ENCODE results near the gene PNPT1. TPM values are rescaled to one million over a fixed set of nuclear protein-coding genes. Genes with fewer than 3 reads are reported as not detected.

Gene PNPT1
- total and polyA plus RNA-seq, 2 of the 8 experiments (the other 6 are each of a cell fraction or from before 2014, with no cell fraction given) = 8.3 to 40.2 TPM

- CTCF ChIA-PET (ENCODE audit: partially characterized antibody) = interaction anchor here (0.9 to 6.8 kb wide), 12 partner anchors 9 to 411 kb away, joined by 3 to 113 read pairs (median 5); no protein-coding TSS in a partner anchor
- Histone ChIP-seq H3K23ac (ENCODE audit: insufficient read length) (no peak overlapping the region), H4K91ac (replicated peaks; ENCODE audit: insufficient read length, low read length) (no peak overlapping the region), H3K79me1 (ENCODE audit: low read depth, low read length) (no peaks in the 10 kb centered on the region), H4K5ac (ENCODE audit: insufficient read length, low read depth, low read length) (no peak overlapping the region), H3K27me3 (replicated peaks in 1 of 4; ENCODE audit: control insufficient read depth in 3 of 4, extremely low read depth in 1 of 4, insufficient read depth in 3 of 4, low read length in 3 of 4) (no peaks in the 10 kb centered on the region), H3K4ac (replicated peaks; ENCODE audit: insufficient read length, low read depth, low read length) (no peak overlapping the region), H3K9ac (replicated peaks in 1 of 4; ENCODE audit: extremely low read depth in 1 of 4, low read depth in 3 of 4, low read length in 3 of 4) (no peak overlapping the region), H2BK5ac (ENCODE audit: low read depth, low read length) (no peak overlapping the region), H2BK20ac (ENCODE audit: low read length) (no peak overlapping the region), H3K27ac (ENCODE audit: low read depth, low read length) (no peak overlapping the region), H3K56ac (replicated peaks; ENCODE audit: insufficient read length, low read depth, low read length) (no peak overlapping the region), H3K9me3 (ENCODE audit: insufficient read depth in 2 of 2, low read depth in 1 of 2, low read length in 1 of 2) (no peaks in the 10 kb centered on the region), H3K4me1 (replicated peaks in 1 of 4; ENCODE audit: control insufficient read depth in 3 of 4, insufficient read depth in 4 of 4, low read length in 3 of 4) (peaks cover 0 to 12% (median 4%) of the 10 kb centered on the region in 4 experiments; a peak in 4 of 7 replicates), H3K4me3 (ENCODE audit: extremely low read depth in 1 of 4, insufficient read depth in 2 of 4, low read depth in 3 of 4, low read length in 4 of 4) (no peak overlapping the region), H3K18ac (ENCODE audit: extremely low read depth, low read length) (no peak overlapping the region), H2BK15ac (ENCODE audit: low read length) (no peak overlapping the region), H3K14ac (ENCODE audit: insufficient read length) (no peak overlapping the region), H2BK12ac (ENCODE audit: low read depth, low read length) (no peak overlapping the region), H4K20me1 (replicated peaks in 1 of 2; ENCODE audit: control insufficient read depth in 1 of 2, insufficient read depth in 2 of 2, low read length in 2 of 2) (no peaks in the 10 kb centered on the region), H3K23me2 (ENCODE audit: low read depth, low read length) (no peaks in the 10 kb centered on the region), H4K8ac (ENCODE audit: extremely low read depth, insufficient read depth, low read length) (no peak overlapping the region), H2AK5ac (ENCODE audit: low read depth, low read length) (no peak overlapping the region), H2AFZ (ENCODE audit: low read length) (no peak overlapping the region), H3K79me2 (ENCODE audit: control insufficient read depth in 1 of 2, insufficient read depth in 2 of 2, low read length in 2 of 2) (no peaks in the 10 kb centered on the region), H3K36me3 (ENCODE audit: control insufficient read depth in 2 of 4, insufficient read depth in 4 of 4, low read length in 3 of 4) (no peaks in the 10 kb centered on the region), H3K4me2 (ENCODE audit: insufficient read depth in 1 of 2, low read depth in 2 of 2, low read length in 2 of 2) (no peak overlapping the region), H2BK120ac (replicated peaks; ENCODE audit: low read depth, low read length) (no peak overlapping the region)
- no peak for TF ChIP-seq SAP30 (IDR thresholded peaks at IDR 0.05; ENCODE audit: insufficient read depth, insufficient replicate concordance, low read length)
- no peak for FAIRE-seq
- POLR2A ChIA-PET (ENCODE audit: partially characterized antibody) = no interaction called here
- 100% methylated on average over 1 of the region's 1 CpG; no CpG with 5 or more reads in 1 of the 2 experiments for WGBS, 2 experiments (ENCODE audit: extremely low coverage in 1 of 2, insufficient coverage in 1 of 2, insufficient read length in 1 of 2, insufficient replicate concordance in 2 of 2, low coverage in 1 of 2, low lambda C conversion rate in 2 of 2, missing lambda C conversion rate in 1 of 2)
- DNase-seq (ENCODE audit: low read depth in 1 of 2, low spot score in 2 of 2) = no peak
These were observed 26.2 kb upstream of the PNPT1 start for GRCh38 chr2:55719852-55720251.
